Measurements from ENCODE around the gene CACNA2D4.

DNA sequence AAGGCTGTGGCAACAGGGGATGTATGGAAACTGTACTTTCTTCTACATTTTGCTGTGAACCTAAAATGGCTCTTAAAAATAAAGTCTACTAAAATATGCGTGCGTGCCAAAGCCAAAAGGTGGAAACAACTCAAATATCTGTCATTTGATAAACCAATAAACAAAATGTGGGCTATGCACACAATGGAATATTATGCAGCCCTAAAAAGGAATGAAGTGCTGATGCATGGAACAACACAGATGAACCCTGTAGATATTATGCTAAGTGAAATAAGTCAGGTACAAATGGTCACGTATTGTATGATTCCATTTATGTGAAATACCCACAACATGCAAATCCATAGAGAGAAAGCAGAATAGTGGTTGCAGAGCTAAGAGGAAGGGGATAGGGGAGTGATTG, 8.0 kb downstream of the CACNA2D4 start:
- no peak for TF ChIP-seq CTCF (conservative IDR thresholded peaks at IDR 0.05)
- TF ChIP-seq ZFX (IDR thresholded peaks at IDR 0.05): no peak
